Measurements from ENCODE around the gene ZNF484.
"Not testable (repeated sequence)": the region's sequence is repeated elsewhere in the genome, so short reads cannot be mapped to it uniquely, and the experiment has no call there.

Gene ZNF484

DNA sequence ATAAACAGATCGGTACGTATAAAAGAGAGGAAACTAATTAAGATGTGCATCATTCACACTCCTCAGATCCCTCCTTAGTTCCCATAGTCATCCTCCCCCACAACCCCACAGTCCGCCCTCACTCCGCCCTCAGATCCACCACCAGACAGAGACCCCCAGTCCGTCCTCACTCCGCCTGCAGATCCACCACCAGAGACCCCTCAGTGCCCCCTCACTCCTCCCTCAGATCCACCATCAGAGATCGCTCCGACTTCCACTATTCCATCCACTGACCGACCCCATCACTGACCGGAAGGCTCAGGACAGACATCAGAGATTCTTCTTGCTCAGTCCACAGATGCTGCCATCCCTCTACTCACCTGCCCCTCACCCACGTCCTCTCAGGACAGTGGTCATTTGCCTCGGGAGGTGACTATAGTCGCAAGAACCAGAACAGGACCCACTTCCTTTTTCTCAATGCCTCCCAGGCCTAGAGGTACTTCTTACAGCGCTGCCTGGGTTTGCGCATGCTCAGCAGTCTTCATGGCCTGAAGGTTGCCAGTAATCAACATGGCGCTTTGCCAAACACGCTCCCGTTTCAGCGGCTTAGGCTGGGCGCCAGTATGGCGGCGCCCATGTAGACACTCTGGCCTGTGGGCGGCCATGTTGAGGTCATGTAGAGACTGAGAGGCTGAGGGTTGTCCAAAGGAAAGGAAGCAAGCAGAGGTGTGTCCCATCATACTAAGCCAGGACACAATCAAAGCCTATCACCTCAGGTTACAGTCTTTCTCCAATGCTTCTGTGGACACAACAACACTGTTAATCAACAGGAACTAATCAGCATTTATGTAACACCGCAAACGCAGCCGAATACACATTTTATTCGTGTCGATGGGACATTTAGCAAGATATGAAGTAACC is at the start of gene ZNF484:
Gene ZNF484 (minus strand): TSS at position 508 of the 900 bp plus-strand sequence. CDS start 3,009 bp downstream, outside the sequence.
- peak; percentile 87 for DNase-seq

DNA sequence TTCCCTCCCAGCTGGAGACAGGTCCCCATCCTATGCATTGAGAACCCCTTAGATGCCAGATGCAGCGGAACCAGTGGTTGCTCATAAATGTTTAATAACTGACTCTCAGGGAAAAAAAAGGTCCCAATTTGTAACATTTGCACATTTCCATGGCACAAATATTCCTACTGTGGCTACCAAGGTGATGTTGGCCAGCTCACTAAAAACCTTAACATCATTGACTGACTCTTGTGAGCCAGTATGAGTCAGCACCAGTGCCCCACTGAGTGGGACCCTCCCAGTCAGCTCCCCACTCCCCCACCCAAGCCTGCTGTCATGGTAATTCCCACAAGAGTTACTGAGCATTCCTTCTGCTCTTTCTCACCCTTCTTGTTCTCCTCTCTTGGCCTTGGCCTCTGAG is 42.6 kb upstream of the ZNF484 start:
- no peak for DNase-seq

DNA sequence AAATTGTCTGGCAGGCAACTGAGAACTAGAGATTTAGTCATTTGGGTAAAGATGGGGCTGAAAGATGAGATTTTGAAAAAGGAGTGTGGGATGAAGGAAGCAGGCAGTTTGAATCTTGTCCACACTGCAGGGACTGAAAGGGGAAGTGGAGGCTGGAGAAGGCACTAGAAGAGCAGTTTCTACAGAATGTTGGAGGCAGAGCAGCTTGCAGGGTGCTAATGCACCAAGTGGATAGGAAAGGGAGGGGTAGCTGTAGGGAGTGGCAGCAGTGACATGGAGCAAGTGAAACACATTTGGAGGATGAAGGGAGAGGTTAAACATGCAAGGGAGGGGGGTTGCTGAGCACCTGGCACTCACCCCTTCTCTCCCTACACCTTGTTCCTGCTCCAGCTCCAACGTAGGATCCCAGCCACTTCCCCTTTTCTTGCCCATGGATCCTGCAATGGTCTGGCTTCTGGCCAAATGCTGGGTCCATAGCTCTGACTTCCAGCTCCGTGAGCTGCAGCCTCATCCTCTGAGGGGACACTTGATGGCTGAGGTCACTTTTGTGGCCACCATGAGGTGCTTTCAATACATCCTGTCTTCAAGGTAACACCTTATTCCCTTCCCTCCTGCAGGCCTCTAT is 39.5 kb upstream of the ZNF484 start:
- no peak for DNase-seq

DNA sequence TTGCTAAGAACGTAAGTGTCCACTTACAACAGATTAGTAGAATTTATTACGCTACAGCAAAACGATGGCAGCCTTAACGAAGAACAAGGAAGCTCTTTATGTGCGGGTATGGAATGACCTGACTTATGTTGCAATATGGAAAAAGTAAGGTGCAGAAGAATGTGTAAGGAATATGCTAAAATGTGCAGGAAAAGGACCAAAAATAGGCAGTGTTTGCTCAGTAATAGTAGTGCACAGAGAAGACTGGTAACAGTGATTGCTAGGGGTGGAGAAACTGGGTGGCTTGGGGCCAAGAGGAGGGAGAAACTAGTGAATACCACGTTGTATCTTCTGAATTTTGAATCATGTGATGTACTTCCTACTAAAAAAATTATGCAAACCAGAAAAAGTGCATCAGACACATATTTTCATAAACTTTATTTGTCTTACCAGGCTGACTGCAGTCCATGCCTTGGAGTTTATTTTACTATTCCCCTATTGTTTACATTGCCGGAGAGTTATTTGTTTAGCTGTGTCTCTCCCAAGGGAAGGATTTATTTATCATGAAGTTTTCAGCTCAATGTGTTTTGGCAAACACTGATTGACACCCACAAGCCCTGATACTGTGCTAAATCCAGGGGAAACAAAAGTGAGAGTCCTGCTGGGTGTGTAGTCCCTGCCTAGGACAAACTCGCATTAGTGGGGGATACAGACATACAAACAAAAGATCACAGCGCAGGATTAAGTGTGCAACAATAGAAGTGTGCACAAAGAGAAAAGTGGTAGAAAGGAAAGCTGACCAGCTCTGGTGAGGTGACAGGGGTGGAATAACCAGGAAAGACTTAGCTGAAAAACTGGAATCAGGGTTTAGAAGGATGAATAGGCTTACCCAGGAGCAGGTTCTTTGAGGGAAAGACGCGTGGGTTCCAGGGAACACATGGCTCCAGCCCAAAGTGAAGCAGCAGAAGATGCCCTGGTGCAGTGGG is 34.0 kb upstream of the ZNF484 start:
- DNase-seq: no peak

DNA sequence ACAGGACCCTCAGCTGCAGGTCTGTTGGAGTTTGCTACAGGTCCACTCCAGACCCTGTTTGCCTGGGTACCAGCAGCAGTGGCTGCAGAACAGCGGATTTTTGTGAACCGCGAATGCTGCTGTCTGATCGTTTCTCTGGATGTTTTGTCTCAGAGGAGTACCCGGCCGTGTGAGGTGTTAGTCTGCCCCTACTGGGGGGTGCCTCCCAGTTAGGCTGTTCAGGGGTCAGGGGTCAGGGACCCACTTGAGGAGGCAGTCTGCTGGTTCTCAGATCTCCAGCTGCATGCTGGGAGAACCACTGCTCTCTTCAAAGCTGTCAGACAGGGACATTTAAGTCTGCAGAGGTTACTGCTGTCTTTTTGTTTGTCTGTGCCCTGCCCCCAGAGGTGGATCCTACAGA is 27.3 kb upstream of the ZNF484 start:
- not testable (repeated sequence) for DNase-seq

DNA sequence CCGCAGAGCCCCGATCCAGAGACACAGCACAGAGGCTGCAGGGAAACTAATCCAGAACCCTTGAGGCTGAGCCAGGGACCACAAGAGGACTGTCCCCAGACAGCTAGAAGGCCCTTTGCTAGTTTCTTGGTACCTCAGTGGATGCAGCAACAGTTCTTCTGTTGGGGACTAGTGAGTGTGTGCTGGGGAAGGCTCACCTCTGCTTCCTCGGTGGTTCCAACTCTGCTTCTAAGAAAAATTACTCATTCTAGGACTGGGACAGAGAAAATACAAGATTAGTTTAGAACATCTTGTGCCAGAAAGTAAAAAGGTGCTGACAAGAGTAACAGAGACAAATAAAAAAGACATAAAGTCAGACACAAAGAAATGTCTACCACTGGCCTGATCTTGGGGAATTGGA is 19.5 kb upstream of the ZNF484 start:
- DNase-seq: no peak

DNA sequence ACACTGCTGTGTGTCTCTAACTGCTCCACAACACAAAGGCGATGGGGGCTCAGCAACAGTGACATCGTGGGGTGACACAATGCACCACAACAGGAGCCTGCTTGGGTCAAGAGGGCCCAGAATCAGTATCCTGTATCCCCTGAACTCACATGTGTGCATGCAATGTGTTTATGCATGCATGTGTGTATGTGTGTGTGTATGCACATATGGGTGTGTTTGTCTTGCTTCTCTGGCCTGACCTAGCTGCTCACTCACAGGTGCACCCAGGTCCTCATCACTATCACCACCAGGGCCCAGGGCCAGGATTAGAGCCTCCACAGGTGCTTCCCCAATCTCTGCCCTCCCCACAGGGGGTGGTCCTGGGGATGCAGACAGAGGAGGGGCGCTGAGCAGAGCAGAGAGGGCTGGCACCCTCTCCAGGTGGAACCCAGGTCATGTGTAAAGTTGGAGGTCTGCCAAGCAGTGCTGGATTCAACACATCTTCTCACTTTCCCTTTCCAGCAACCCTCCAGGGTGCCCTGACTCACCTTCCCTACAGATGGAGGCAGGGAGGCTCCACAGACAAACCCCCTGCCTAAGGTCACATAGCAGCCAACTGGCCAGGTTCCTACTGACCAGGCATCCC is 18.1 kb upstream of the ZNF484 start:
- no peak for DNase-seq

DNA sequence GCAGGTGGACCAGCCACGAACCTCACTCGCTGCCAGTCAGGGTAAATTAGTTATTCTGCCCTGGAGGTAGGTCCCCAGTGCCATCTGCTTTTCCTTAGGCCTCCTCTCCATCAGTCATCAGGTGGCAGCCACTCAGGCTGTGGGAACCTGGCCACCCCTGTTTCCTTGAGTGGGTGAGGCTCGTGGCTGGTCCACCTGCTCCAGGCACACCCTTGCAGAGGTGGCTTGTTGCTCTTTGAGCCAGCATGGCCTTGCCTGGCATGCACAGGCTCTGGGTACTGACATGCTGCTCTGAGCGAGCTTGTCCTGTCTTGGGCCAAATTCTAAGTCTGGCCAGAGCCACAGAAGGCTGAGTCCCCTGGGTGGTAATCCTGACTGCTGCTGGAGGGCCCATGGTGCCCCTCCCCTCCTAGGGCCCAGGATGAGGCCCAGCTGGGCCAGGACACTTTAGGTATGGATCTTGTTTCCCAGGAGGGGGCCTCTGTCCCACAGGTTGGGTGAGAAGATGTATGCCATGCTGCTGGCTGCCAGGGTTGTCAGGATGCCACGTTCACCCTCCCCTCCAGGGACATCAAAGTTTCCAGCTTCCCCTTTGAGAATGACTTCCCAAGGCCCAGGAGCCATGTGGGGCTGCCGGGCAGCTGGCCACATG is 17.0 kb upstream of the ZNF484 start:
- DNase-seq: no peak

DNA sequence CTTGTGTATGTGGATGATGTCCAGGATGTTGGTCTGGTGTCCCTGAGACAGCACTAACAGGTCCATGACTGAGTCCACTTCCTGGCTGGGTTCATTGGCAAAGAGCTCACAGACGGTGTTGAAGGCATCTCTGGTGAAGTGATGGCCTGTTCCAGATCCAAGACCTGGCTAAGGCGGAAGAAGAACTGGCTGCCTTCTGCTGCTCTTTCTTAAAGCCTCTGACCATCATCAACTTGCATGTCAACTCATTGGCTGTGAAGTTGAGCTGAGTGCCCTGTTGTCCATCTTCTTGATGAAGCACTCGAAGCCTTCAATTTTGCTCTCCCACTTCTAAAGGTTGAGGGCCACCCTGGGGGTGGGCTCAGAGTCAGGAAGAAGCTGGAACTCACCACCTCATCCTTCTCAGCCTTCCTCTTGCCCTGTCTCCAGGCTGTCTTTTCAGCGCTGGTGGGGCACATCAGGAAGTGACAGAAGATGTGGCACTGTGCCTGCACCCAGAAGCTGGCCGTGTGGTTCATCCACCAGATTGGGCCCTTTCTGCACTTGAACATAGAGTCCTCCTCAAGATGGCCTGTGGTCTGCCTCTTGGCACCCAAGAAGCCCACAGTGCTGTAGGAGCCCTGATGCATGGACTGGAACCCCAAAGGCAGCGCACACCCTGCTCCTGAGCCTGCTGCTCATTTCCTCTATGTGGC is 16.2 kb upstream of the ZNF484 start:
- not testable (repeated sequence) for DNase-seq

DNA sequence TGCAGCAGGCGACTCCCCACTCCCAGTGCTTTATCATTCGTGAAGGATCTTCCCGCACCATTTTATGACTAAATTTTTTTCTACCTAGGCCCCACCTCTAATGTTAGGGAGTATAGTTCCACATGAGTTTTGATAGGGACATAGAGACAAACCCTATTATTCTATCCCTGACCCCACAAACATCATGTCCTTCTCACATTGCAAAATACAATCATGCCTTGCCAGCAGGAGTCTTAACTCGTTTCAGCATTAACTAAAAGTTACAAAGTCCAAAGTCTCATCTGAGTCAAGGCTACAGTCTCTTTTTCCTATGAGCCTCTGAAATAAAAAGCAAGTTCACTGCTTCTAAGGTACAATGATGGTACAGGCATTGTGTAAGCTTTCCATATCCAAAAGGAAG is 14.4 kb upstream of the ZNF484 start:
- not testable (repeated sequence) for DNase-seq

DNA sequence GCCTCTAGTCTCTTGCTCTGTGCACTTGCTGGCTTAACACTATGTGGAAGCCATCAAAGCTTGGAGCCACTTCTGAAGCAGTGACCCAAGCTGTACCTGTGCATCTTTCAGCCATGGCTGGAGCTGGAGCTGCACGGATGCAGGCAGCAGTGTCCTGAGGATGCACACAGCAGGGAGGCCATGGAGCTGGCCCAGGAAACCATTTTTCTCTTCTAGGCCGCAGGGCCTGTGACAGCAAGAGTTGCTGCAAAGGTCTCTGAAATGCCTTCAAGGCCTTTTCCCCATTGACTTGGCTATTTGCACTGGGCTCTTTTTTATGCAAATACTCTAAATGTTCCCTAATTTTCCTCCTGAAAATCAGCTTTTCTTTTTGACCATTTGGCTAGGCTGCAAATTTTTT is 12.9 kb upstream of the ZNF484 start:
- DNase-seq: no peak

DNA sequence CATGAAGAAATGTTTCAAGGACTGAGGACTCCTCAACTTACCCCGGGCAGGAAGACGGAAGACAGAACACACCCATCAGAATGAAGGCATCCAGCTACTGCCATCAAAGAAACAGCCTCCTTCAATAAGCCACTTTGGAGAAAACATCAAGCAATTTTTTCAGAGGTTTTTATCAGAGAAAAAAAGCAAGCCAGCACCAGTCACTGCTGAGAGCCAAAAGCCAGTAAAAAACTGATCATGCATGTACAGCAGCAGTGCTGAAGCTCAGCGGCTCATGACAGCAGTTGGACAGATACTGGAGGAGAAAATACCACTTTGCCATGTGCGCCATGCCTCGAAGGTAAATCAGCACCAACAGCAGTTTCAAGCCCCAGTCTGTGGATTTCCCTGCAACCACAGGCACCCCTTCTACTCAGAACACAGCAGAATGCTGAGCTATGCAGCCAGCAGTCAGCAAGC is 10.1 kb upstream of the ZNF484 start:
- no peak for DNase-seq

DNA sequence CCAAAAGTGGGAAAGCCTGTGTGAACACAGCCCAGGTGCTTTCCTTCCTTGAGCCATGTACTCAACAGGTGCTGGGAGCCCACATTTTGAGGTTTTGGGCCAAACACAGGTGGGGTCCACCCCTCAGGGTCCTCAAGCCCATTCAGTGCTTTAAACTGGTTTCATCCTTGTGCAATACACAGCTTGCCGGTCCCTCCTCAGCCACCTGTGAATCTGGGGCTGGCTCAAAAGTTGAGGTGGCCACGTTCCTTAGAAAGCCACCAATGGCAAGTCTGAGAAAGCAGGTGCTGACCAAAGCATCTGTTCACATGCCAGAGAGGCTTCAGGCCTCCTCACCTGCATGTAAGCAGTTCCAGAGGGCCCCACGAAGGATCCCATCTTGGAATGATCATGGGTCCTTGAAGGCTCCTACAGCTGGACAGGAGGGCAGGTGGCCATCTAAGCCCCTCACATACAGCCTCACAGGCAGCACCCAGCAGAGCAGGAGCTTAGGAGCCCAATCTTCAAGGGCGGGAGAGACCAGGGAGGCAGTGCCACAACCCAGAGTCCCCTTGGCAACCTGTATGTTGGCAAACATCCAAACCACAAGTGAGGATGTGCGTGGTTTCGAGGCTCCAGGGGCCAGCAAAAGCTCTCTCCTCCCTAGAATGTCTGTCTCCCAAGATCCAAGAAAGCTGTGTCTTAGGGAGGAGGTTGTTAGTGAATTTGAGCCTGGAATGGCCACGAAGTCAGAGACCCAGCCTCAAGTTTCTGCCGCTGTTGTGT is 9.2 kb upstream of the ZNF484 start:
- DNase-seq: not testable (repeated sequence)

DNA sequence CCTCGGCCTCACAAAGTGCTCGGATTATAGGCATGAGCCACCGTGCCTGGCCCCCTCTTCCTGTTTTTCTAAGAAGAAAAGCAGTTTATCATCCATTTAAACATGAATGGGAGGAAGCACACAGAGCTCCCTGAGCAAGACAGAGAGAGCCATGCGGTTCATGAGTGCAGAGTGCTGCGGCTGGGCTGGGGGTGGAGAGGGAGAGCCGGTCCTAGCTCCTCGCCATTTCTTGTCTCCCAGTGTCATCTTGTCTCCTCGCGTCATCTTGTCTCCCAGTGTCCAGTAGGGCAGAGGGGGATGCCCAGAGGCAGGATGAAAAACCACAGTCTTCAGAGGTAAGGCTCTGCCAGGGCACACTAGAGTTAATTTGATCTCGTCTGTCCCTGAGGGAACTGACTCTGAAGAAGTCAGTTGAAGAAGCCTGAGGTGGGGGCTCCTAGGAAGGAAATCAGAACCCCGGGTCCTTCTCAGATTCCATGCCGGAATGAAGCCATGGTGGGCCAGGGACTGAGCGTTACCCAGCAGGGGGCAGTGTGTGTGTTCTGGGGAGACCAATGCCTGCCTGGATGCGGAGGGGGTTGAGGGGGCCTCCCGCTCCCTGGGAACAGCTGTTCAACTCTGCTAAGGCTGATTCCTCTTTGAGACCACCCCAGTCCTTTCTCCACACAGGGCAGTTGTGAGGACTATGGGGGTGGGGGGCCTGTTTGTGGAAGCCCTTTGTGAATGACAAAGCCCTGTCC is 6.0 kb upstream of the ZNF484 start:
- DNase-seq: not testable (repeated sequence)

DNA sequence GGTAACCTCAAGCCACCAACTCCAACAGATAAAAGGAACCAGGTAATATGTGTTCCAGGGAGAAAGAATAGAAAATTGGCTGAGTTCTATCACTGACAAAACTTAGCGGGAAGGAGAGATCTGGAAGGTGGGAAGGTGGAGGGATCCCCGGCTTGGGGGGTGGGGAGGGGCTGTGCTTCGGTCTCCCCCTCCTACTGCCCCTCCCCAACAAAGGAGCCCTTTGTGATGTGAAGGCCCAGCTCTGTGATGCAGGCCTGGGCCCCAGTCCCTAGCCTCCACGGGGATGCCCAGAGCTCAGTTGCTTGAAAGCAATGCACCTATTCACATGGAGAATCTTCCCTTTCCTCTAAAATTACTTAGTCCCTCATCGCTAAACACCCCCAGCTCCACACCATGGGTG is 4.4 kb upstream of the ZNF484 start:
- no peak for DNase-seq

DNA sequence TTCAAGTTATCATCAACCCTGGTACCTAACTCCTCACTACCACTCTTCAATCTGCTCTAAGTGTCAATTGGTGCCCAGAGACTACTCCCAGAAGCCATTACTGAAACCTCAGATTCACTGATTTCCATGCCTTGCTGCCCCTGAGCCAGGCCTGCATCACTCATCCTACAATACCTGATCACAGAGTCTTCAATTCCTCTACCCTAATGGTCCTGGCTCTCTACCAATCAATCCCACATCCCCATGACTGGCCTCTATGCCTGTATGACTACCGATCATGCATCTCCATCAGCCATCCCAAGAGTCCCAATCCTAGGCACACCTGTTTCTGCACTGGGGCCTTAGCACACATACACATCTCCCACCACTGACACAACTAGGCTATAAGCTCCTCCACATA is 2.5 kb downstream of the ZNF484 start:
- no peak for DNase-seq

DNA sequence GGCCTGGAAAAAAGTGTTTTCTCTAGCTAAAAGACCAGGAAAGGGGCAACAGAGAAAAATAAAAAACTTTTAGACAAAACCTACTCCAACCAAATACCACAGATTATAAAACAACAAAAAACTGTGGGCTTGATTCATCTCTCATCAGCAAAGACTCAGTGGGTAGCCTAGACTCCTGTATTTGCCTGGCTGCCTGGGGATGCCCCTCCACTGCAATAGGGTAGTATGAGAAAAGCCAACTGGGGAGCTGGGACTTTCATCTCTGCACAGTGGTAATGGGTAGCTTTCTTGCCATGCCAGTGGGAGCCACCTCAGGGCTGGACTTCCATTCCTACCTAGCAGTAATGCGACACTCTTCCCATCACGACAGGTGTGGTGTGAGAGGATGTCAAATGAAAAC is 7.5 kb downstream of the ZNF484 start:
- no peak for DNase-seq

DNA sequence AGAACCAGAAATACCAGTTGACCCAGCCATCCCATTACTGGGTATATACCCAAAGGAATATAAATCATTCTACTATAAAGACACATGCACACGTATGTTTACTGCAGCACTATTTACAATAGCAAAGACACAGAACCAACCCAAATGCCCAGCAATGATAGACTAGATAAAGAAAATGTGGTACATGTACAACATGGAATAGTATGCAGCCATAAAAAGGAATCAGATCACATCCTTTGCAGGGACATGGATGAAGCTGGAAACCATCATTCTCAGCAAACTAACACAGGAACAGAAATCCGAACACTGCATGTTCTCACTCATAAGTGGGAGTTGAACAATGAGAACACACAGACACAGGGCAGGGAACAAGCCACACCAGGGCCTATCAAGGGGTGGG is 11.2 kb downstream of the ZNF484 start:
- not testable (repeated sequence) for DNase-seq

DNA sequence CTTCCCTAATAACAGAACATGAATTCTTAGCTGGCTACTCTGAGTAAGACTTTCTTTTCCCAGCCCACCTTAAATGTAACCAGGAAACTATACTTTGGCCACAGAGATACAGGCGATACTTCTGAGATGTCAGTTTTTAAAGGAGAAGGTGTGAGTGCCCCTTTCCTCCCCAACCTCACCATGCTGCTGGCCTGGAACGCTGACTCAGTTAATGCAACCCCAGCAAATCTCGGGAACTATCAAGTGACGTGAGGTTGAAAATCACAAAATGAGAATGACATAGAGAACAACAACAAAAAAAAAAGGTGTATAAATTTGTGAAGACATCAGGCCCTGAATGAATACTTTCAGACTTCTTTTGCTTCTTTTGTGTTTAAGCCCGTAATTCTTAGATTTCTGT is 13.7 kb downstream of the ZNF484 start:
- no peak for DNase-seq

DNA sequence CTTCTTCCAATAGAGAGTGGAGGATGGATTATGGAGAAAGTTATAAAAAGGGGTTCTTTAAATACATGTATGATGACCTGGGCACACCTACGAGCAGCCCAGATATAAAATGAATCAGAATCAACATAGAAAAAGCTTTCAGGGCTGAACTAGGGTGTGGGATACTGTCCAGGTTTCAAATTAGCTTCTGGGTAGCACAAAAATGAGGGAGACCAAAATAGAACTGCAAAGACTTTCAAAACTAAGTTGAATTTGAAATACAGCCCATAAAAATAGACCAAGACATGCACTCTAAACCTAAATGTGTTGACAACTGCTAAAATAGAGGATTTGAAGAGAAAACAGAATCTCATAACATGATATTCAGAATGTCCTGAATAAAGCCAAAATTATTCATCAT is 17.0 kb downstream of the ZNF484 start:
- DNase-seq: no peak

All from SIG-M5 (cell line).